Myocyte (in vitro differentiated cells): Measurements from ENCODE around the gene TMEM52B. TPM values are rescaled to one million over a fixed set of nuclear protein-coding genes. Genes with fewer than 3 reads are reported as not detected.

Source experiments
- DNase-seq: peaks from one replicate; pipeline ENCODE4 v3.0.0-alpha.2; 2012; ENCODE audit warnings: low read depth
- polyA plus RNA-seq: library from polyadenylated mRNA; unstranded; fragments of >200 nt; gene quantifications from one replicate; pipeline ENCODE4 v1.2.1, GENCODE V29; 2012; ENCODE audit warnings: missing spikeins
- total RNA-seq: library from RNA; depleted of rRNA; stranded (reverse); fragments of >200 nt; gene quantifications from 2 replicates; pipeline ENCODE4 v1.2.3, GENCODE V29; 2014

TMEM52B gene
- total RNA-seq: not detected in 2 replicates
- polyA plus RNA-seq: not detected

DNA sequence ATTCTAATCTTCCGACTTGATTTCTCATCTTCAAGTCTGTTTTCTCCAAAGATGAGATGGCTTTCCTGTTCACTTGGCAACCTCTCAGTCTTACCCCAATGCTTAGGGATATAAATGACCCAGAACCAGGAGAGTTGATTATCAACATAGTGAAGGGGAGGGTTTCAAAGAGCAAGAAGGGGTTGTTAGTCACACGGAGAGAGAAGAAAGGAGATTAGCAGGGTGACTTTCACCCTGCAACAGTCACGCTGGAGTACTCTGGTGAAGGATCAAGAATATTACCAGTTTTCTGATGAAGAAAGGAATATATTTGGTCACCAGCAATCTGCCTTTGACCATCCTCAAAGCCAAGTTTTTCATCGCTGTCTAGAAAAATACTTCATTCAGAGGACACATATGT is at the start of gene TMEM52B:
TMEM52B (plus strand) TSS at position 212 of the 400 bp plus-strand sequence. CDS start 543 bp downstream, outside the sequence.
- DNase-seq: no peak

DNA sequence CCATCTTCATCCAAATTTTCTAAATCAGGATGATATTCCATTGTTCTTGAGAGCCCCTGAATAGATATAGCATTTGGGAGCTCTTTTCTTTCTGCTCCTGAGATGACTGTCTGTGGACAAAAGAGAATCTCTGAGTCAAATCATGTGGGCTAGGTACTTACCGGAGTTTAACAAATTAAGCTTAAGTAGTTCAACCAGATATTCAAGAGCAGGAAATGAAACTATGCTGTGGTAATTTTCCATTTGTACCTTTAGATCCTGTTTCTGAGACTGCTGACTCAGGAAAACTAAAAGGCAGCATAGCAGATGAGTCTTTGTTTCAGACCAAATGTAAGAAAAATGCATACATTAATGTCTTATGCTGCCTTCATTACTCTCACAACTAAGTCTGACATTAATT is 48.8 kb upstream of the TMEM52B start, which contains the start of gene CLEC7A:
CLEC7A (minus strand) TSS at position 158 of the 400 bp plus-strand sequence; CDS start at position 41, 117 bp downstream.
- no peak for DNase-seq

DNA sequence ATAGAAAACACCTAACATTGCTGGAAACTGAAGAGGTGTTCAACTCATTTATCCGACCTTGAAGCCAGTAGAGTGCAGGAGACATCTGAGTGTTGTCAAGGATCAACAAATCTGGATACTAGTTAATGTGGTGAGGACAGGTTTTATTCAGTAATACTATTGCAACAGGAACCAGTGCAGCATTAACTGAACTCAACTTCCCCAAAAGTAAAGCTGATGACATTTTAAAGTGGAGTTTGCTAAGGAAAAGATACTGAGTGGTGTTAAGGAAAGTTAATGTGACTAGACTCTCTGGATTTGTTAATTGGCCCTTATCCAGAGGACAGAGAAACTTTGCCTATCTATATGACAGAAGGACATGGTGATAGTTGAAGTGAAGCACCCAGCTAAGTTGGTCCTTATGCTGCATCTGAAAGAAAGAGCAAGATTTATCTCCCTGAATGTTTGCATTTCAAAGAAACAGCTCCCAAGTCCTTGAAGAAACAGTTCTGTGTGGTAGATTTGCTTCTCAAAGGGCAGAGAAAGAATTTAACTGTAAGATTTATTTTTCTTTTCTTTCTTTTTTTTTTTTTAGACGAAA is 47.6 kb upstream of the TMEM52B start:
- no peak for DNase-seq

DNA sequence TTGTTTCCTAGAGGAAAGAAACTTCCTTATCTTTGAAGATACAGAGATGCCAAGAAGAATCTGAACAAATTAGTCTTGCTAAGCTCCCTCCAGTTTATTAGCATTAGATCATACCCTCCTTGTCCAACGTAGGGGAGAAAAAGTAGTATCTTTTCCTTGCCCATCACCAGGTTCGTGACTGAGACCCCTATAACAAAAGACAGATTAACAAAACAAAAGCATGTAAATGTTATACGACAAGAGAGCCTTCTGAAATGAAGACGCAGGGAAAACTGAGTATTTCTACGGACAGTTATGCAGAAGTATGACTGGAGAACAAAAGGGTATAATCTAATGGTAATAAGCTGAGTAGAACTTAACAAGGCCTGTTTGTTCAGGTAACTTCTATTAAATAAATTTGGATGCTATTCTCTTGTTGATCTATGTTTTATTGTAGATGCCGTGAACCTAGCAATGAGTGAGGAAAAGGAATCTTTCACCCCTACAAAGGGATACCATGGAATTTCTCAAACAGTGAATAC is 45.9 kb upstream of the TMEM52B start:
- DNase-seq: no peak

DNA sequence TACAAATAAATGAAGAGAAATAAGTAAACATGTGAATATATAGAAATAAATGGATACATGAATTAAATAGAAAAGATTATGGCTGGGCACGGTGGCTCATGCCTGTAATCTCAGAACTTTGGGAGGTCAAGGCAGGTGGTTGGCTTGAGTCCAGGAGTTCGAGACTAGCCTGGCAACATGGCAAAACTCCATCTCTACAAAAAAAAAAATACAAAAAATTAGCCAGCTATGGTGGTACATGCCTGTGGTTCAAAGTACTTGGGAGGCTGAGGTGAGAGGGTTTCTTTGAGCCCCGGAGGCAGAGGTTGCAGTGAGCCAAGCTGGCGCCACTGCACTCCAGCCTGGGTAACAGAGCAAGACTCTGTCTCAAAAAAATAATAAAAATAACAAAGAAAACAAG is 43.7 kb upstream of the TMEM52B start:
- no peak for DNase-seq

DNA sequence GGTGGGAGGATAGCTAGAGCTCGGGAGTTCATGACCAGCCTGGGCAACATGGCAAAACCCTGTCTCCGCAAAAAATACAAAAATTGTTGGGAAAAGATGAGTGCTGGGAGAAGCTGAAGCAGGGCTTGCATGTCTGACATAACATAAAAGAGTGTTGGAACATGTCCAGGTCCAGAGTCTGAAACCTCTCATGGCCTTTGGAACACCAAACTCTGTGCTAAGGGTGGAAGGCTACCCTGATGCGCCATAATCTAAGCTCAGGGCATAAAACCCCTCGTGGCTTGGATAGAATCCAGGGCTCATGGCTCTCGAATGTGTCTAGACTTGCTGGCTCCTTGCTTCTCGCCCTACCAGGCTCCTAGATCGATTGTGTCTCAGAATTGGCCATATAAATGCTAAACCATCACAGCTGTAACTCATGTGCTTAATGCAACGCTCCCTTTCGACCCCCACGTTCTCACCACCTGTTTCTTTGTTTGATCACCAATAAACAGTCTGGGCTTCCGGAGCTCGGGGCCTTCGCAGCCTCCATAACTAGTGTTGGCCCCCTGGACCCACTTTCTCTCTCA is 42.1 kb upstream of the TMEM52B start:
- no peak for DNase-seq

DNA sequence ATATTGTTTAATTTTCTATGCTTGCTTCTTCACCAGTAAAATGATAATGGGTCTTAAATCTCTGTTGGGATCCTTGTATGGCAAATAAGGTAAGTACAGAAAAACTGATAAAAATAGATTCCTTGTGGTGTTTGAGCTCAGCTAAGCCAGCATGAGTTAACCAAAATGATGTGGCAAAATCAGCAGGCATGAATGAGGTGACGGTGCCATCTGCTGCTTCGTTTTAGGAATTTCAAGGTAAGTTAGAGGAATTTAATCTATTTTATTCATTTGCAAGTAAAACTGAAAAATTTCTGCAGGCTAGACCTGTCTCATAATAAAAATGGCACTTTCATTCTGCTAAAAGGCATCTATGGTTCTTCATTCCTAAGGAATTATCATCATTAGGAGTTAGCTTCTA is 38.8 kb upstream of the TMEM52B start:
- peak; percentile 49 for DNase-seq

DNA sequence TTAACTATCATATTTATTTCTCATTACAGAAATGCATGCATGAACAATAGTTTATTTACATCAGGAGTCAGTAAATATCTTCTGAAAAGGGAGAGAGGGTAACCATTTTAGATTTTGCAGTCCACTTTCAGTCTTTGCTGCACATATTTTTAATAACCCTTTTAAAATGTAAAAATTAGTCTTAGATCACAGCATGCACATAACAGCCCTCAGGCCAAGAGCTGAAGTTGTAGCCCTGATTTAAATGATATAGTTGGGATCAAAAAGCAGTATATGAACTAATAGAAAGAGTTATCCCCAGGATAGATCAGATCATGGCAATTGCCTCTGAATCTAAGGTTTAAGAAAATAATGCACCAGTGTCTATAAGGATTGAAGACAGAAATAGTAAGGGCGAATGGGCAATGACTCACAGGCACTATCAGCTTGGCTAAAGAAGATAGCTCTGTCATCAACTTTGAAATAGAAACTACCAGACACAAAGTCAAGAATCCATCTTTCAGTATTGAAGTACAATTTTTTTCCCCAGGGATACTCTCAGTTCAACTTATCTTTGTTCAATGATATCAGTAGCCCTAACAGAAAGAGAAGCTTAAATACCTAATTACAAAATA is 35.7 kb upstream of the TMEM52B start:
- DNase-seq: peak; percentile 34

DNA sequence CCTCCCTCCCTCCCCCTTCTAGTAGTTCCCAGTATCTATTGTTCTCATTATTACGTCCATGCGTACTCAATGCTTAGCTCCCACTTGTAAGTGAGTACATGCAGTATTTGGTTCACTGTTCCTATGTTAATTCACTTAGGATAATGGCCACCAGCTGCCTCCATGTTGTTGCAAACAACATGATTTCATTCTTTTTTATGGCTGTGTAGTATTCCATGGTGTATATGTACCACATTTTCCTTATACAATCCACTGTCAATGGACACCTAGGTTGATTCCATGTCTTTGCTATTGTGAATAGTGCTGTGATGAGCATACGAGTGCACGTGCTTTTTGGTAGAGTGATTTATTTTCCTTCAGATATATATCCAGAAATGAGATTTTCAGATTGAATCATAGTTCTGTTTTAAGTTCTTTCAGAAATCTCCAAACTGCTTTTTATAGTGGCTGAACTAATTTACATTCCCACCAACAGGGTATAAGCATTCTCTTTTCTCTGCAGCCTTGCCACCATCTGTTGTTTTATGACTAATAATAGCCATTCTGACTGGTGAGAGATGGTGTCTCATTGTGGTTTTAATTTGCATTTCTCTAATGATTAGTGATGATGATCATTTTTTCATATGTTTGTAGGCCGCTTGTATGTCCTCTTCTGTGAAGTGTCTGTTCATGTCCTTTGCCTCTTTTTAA is 31.0 kb upstream of the TMEM52B start:
- DNase-seq: no peak

DNA sequence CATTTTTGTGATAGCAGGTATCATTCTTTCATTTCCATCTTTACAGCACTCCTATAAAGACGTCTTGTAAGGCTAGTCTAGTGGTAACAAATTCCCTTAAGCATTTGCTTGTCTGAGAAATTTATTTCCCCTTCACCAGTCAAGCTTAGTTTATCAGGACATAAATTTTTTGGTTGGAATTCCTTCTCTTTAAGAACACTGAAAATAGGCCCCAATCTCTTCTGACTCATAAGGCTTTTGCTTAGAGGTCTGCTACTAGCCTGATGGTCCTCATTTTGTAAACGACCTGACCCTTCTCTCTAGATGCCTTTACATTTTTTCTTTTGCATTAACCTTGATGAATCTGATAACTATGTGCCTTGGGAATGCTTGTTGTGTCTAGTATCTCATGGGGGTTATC is 27.2 kb upstream of the TMEM52B start:
- no peak for DNase-seq

DNA sequence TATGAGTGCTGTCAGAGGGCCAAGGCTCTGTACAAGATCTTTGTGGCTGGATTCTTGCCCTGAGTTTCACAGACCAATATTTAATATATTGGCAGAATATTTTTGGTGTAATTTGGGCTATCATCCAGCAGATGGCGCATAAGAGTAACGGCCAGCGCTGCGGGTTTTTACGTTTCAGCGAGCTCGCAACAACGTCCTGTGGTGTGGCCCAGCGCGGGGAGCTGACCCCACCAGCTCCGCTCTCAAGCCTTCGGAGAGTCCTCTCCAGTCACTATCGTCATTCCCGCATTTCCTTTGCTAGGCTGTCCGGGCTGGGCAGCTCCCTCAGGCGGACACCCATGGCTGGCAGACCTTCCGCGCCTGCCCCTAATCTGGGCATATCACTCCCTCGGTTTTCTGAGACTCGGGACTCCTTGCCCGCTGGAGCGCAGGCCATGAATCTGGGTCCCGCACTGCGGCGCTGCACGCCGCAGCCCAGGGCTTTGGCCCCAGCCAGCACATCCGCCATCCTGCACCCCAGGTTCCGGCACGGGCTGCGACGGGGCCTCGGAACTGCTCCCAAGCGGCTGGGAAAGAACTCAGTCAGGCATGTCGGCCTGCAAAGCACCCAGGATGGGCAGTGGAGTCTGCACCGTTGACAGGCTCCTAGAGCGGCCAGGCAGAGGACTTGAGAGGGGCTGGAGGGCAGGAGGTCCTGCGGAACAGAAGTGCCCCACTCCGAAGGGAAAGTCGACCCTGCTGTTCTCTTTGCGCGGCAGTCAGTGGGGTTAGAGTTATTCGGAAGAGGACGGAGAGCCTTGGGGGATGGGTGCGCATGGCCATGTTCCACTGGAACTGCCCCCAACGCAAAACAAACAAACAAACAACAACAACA is 25.3 kb upstream of the TMEM52B start:
- peak; percentile 75 for DNase-seq

DNA sequence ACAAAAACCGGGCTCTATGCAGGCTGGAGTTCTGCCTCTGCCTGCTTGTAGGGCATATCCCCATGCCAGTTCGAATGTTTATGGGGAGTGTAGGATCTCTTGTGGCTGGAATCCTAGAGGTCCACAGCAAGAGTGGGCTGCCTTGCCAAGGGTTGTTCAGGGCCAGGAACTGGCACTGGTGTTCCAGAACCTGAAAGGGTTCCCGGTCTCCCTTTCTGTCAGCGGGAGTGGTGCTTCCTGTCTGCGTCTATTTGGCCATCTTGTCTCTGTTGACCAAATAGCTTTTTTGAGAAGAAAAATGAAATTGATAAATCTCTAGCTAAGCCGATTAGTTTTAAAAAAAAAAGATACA is 24.7 kb upstream of the TMEM52B start:
- DNase-seq: no peak

DNA sequence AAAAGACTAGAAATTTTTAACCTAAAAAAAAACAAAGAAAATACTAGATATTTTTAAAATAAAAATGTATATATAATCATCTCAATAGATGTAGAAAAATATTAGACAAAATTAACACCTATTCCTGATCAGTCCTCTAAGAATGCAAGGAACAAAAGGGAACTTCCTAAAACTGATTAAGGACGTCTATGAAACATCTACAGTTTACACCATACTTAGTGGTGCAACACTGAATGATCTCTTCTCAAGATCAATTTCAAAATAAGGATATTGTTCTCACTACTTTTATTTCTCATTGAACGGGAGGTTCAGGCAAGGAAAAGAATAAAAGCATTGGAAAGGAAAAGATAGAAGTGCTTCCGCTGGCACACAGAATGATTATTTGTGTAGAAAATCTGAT is 22.9 kb upstream of the TMEM52B start:
- no peak for DNase-seq

DNA sequence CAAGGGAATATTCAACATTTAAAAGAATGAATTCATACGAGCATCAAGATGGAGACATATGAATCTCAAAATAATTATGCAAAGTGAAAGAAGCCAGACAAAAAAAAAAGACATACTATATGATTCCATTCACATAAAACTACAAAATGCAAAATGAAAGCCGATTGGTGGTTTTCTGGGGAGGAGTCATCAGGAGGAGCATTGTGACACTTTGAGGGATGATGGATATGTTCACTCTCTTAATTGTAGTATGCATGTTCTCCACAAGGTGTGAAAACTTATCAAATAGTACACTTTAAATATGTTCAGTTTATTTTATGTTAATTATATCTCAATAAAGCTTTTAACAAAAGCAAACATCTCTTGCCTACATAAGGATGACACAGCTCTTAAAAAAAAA is 20.4 kb upstream of the TMEM52B start:
- no peak for DNase-seq

DNA sequence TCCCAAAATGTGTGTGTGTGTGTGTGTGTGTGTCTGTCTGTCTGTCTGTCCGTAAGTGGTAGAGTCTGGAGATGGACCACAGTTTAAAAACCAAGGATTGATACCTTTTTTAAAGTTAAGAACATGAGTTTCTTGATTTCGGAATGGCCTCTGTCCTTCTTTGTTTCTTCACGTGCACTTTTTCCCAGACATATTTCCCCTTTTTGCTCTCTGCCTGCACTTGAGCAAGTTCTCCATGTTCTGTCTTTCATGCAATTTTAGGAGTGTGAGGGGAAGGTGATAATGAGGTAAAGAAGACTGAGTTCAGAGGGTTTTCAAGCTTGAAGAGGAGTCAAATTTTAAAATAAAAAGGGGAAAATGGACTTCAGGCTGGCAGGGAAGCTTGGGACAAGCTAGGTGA is 19.6 kb upstream of the TMEM52B start:
- DNase-seq: no peak

DNA sequence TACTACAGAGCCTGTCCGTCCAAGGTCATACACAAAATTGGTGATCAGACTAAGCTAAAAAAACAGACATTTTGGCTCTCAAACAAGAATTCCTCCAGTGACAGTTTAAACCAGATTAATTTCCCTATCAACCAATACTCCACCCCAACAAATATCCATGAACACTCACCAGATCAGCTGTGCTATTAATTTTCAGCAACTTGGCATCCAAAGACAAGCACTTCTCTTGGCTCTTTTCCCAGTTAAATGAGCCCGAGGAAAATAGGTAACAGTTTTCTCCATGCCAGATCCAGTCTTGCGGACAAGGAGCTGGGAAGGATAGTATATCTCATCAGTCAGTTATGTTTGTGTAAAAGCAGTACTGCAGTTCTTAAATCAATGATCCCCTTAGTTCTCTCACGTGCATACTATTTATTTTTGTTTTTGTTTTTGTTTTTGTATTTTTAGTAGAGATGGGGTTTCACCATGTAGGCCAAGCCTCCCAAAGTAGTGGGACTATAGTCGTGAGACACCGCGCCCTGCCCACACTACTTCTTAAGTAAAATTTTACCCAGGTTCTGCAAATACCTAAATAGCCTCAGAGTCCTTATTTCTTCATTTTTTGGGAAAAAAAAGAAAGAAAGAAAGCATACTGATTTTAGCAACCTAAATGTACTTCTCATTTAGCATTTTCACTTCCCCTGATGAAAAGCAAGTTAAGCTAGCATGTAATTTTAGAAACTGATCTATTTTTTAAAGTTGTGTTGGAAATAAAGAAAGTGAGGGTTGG is 18.0 kb upstream of the TMEM52B start:
- no peak for DNase-seq

DNA sequence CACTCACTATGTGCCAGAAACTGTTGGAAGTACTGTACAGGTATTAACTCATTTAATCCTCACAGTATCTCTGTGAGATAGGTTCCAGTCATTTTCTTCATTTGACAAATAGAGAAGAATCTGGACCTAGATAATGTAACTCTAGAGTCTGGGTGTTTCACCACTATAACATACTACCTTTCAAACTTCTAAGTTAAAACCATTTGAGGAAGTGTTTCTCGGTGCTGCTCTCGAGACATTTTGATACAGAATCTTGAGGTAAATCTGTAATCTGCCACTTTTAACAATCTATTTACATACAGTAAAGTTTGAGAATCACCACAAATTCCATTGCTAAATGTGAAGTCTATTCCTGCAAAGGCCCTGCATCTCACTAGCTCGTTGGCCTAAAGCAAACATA is 15.7 kb upstream of the TMEM52B start:
- DNase-seq: no peak

DNA sequence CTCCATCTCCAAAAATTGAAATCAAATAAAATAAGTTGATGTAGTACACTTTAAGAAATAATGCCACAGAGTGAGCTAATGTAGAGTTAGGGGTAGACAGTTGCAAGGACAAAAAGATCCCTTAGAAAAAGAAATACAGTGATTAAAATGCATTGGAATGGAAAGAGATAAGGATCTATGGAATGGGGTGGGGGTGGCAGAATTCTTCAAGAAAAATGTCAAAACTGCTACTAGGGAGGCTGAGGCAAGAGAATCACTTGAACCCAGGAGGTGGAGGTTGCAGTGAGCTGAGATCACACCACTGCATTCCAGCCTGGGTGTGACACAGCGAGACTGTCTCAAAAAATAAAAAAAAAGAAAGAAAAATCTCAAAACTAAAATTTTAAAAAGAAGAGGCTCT is 13.4 kb upstream of the TMEM52B start:
- no peak for DNase-seq

DNA sequence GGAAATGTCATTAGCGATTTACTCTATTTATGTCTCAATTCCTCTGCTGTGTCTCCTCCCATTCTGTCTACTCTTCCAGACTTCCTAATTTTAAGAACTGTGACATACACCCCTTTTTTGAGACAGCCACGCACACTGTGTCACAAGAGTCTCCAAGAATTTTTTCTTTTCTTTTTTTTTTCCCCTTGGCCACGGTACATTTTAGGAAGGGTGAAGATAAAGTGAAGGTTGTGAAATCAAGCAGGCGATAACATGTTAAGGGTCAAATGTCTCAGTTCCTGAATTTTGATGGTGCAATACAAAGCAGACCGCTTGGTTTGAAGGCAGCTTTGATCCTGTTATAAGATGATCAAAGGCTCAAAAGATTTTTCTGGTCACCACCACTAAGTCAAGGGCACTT is 11.2 kb upstream of the TMEM52B start:
- no peak for DNase-seq

DNA sequence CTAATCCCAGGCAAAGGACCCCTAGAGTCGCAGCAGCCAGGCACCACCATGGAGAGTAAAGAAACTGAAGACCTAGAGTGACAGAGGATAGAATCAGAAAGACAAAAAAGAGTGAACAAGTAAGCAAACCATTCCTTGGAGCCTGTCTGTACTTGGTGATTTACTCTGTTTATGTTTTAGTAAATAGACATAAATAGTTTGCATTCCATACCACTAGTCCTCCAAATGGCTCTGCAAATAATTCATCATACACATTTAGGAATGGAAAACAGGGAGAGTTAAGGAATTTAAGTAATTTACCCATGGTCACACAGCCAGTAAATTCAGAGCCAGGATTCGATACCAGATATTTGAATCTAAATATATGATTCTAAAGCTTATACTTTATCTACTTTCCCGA is 9.7 kb upstream of the TMEM52B start:
- DNase-seq: no peak
